GM18508 (cell line): ENCODE results near the gene HOXA3.

ENCODE experiments used
- ATAC-seq: cut with Tn5 transposase; IDR thresholded peaks from one replicate; pipeline ENCODE4 v1.9.1; 2021; ENCODE audit warnings: moderate number of reproducible peaks; ENCODE audit not compliant: insufficient read depth, unreplicated experiment

HOXA3 gene

DNA sequence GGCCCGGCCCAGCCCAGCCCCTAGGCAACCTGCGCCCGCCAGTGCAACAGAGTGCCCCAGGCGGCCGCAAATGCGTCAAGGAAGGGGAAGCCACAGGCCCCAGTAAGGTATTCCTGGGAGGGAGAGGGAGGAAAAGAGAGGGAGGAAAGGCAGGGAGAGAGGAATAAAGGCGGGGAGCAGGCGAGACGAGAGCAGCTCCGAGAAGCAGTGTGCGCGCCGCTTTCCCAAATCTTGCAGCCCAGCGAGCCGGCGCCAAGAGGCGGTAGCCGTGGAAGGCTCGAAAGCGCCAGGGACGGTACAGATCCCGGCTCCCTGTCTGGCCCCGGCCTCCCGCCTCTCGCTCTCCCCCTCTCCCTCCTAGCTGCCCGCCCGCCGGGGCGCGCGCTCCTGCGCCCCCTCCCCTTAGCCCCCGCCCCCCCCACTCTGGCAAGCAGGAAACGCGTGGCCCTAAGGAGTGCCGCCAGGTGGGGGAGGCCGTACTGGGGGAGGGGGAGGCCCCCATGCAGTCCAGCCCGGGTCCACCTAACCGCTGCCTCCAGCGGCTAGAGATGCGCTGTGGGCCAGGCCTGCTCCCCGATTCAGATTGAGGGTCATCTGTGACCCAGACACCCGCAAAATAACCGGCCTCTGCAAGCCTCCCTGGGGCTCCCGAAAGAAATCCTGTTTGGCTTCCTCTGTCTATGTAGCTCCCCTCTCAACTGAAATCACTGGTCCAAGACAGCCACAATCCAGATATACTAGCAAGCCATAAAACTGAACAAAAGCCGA lies 17.5 kb upstream of the HOXA3 start:
- ATAC-seq: no peak

DNA sequence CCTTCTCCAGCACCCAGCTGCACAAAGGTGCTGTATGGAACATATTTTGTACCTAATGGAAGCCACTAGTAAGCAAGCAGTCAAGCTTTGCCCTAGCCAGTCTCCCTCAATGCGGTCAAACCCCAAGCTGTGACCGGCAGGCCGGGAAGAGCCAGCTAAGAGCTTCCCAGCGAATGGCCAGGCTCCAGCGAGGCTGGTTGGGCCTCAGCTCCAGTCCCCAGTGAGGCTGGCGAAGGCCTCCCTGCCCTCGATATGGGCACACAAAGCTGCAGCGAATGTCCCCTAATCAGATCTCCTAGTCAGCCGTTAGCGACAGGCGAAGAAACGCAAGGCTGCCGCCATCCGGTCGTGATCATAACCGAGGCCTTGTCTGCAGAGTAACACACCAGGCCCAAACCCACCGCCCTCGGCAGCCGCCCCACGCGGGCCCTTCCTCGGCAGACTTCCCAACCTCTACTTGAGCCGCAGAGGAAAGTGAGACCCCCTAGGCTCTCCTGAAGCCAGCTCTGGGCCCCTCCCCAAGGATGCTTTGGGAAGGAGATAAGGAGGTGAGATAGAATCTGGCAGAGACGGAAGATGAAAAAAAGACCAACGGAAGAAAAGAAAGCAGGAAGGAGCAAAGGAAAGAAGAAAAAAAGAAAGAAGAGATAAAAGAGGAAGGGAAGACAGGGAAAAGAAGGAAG lies 16.0 kb upstream of the HOXA3 start:
- ATAC-seq: no peak

DNA sequence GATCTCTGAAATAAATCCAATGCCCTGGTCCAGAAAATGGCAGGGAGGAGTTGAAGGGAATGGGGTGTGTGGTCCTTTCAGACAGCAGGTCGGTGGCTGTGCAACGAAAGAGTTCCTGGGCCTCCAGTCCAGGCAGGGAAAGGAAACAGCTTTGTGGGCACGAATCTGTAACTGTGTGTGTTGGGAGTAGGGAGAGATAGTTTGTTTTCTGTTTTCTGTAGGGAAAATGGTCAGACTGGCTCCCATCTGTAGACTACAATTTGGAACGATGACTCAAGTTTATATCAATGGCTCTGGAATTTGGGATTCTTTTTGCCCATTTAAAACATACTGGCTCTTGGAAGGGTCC lies 15.5 kb upstream of the HOXA3 start:
- no peak for ATAC-seq

DNA sequence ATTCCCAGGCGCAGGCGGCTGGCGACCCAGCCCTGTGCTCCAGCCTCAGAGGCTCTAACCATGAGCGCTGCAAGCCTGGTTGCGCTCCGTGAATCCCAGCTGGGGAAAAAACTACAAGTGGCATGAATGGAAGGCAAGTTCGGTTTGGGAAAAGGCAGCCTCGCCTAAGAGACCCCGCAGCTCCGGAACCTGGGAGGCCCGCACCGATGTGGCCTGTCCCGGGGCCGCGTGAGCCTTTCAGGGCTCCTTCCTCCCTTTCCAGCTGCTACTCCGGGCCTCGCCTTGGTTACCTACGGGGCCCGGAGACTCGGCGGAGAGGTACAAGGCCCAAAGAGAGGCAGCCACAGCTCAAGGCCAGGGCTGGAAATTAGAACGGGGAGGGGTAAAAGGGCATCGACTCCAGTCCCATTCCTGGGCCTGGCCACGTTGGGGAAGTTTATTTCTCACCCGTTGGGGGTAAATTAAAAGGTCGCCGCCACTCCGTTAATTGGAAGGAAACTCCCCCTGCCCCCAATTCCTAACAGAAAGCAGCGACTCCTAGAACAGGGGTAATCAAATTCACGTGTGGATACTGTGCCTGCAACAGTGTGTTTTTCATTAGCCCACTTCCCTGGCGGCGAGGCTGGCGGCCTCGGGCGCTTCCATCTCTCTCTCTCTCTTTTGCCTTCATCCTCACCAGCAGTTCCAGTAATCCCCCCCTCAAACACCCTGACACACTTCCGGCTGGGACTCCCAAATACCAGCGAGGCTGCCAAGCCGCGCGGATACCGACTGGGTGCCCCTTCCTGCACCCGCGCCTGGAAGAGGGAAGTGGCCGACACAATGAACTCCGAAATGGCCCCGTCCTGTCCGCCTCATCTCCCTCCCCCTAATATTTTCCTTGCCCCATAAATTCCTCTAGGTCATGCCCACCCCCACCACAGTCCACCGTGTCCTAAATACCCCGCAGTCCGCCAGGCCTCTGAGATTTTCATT lies 14.4 kb upstream of the HOXA3 start:
- no peak for ATAC-seq

DNA sequence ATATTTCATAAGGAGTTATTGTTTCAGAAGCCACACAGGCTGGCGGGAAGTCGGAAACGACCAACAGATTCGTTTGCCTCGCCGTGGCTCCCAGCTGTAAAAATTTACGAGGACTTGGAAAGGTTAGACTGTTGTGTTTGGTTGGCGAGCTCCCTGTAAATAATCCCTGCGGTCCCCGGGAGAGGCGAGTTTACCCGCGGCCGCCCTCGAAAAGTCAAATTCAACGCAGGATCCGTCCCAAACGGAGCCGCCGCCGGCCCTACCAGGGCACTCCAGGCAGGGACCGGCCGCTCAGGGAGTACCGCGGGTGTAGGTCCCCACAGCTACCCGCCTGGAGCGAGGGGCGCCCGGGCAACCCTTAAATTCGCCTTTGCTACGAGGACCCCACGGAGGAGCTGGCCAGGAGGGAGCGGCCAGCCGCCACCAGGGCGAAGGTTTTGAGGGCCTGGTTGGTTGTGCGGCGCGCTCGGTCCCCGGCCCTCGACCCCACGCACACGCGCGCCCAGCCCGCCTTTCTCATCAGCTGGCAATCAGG lies 13.7 kb upstream of the HOXA3 start:
- no peak for ATAC-seq

DNA sequence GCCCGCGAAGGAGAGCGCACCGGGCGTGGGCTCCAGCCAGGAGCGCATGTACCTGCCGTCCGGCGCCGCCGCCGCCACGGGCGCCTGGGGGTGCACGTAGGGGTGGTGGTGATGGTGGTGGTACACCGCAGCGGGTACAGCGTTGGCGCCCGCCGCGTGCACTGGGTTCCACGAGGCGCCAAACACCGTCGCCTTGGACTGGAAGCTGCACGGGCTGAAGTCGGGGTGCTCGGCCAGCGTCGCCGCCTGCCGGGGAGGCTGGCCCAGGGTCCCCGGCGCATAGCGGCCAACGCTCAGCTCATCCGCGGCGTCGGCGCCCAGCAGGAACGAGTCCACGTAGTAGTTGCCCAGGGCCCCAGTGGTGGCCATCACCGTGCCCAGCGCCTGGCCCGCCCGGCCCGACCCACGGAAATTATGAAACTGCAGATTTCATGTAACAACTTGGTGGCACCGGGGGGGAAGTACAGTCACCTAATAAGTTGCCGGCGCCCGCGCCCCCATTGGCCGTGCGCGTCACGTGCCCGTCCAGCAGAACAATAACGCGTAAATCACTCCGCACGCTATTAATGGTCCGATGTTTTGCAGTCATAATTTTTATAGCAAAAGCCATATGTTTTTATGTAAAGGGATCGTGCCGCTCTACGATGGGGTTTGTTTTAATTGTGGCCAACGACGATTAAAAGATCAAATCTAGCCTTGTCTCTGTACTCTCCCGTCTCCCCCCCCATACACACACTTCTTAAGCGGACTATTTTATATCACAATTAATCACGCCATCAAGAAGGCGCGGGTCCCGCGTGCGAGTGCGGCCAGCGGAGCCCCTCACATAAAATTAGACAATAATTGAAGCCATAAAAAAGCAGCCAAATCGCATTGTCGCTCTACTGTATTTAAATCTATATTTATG lies 13.0 kb upstream of the HOXA3 start, which contains the start of gene HOXA9:
TSS of gene HOXA9 (minus strand) at position 449 of the 907 bp plus-strand sequence. CDS start at position 369, 80 bp downstream.
- no peak for ATAC-seq

DNA sequence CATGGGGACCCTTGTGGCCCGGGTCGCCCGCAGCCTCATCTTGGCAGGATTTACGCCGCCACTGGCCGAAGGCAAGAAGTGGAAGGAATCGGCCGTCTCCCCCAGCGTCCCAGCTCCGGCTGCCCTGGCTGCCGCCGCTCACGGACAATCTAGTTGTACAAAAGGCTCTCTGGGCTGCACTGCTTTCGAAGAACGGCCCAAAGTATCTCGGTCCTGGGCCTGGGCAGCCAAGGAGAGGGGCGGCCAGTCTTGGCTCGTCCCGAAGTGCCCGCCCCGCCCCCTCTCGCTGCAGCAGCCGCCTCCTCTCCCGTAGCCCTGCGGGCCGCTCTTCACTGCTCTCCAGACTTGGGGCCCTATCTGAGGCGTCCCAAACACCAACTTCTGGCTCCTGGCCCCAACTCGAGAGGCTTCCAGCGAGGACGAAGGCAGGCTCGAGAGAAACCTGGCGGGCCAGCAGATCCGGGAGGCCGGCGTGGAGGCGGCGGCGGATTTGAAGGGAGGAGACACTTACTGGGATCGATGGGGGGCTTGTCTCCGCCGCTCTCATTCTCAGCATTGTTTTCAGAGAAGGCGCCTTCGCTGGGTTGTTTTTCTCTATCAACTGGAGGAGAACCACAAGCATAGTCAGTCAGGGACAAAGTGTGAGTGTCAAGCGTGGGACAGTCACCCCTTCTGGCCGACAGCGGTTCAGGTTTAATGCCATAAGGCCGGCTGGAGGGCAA lies 12.1 kb upstream of the HOXA3 start:
- no peak for ATAC-seq

DNA sequence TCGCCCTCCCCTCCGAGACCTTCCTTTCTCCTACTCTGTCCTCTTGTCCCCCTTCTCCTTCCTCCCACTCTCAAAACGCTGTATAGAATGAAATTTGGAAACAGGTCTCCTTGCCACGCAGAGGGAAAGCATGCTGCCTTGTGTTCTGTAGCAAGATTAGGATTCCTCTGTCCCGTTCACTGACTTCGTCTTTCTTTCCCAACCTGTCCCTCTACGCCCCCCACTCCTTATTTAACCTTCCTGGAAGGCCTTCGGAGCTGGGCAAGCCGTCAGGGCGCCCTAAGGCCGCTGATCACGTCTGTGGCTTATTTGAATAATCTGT lies 11.6 kb upstream of the HOXA3 start:
- no peak for ATAC-seq

DNA sequence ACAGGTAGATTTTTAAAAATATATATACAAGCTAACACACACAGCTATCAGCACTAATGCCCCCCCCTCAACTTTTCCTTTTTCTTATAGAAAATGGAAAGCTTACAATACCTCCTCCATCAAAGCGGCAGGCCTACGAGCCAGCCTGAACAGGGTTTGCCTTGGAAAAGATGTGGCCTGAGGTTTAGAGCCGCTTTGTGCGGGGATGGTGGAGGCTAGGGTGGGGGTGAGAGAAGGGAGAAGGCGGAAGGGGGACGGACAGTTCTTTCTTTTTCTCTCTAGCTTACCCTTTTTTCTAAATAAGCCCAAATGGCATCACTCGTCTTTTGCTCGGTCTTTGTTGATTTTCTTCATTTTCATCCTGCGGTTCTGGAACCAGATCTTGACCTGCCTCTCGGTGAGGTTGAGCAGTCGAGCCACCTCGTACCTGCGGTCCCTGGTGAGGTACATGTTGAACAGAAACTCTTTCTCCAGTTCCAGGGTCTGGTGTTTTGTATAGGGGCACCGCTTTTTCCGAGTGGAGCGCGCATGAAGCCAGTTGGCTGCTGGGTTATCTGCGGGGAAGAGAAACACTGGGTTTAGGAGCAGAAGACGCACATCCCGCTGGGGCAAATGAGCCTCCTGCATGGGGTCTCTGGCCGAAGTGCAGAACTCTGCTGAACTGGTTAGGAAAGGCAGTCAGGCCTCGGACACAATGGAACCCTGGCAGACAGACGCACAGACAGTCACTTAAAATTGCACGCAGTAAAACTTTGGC lies 11.1 kb upstream of the HOXA3 start:
- no peak for ATAC-seq

DNA sequence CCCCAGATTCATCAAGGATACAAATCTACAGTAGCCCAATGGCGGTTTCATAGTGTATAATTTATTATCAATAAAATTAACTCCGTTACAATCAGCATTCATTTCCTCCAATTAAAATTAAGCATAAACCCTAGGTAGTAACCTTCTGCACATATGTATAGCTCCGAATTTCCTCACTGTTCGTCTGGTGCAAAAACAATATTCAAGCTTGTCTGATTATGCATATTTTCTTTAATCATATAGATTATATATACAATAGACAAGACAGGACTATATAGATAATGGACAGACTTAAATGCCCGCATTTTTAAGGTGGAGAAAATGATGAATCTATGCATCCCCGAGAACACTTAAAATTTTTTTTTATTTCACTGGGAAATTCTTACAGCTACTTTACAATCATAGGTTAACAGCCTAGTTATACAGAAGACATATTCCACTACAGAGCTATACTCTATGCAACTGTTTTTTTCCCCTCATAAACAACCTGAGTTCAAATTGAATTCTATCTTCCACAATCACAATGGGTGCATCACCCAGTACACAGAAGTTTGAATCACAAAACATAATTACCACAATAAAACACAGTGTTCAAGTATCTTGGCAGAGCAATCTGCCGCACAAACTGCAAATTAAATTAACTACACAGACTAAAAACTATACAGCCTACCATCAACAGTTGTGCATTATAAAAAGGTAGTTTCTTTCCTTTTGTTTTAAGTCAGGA lies 10.3 kb upstream of the HOXA3 start:
- no peak for ATAC-seq

DNA sequence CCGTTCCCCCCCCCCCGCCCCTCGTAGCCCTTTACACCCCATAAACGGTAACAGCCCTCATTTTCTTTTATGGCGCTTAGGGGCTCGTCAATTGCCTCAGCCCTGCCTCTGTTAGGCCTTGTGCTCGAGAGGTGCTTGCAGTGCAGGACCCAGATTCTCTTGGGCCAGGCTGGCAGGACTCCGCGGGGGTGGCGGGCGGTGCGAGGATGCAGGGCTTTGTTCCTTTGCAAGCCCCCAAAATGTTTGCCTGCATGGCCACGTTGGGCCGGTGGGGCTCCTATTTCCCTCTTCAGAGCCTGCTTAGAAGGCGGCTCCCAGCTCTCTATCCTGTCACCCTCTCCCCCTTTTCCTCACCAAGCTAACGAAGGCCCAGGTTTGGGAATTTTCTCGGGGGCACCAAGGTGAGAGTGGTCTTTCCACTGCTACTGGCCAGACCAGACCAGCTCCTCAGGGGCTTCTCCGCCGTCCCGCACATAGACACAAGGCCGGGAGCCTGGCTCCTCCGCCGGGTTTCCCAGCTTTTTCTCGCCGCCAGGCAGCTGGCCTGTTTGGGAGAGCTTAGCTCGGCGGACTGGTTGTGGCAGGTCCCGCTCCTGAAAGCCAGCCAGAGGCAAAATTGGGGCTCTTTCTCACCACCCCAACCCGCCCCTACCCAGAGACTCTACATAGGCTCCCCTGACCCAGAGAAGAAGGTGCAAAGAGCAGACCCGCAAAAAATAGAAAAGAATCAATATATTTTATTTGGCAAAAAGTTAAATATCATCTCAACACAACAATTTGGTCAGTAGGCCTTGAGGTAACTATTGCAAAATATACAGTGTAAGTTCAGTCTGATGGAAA lies 9.6 kb upstream of the HOXA3 start:
- no peak for ATAC-seq

DNA sequence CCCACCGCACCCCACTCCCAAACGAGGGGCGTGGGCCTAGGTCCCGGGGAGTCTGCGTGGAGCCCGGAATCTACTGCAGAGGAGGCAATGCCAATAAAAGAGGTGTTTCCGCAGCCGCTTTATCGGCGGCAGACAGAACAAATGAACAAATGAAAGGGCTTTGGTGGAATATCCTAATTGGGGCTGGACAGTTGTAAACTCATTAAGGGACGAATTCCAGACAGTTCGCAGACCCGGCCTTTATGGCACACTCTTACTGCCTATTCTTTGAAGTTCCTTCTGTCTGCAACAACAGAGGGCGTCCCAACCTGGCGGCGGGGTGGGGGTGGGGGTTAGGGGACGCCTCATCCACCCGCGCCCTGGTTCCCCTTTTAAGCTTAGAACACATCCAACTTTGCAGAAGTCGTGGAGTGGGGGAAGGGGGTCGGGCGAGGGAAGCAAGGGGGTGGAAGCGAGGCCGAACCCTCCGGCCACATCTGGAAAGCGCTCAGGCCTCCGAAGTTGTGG lies 8.9 kb upstream of the HOXA3 start:
- no peak for ATAC-seq

DNA sequence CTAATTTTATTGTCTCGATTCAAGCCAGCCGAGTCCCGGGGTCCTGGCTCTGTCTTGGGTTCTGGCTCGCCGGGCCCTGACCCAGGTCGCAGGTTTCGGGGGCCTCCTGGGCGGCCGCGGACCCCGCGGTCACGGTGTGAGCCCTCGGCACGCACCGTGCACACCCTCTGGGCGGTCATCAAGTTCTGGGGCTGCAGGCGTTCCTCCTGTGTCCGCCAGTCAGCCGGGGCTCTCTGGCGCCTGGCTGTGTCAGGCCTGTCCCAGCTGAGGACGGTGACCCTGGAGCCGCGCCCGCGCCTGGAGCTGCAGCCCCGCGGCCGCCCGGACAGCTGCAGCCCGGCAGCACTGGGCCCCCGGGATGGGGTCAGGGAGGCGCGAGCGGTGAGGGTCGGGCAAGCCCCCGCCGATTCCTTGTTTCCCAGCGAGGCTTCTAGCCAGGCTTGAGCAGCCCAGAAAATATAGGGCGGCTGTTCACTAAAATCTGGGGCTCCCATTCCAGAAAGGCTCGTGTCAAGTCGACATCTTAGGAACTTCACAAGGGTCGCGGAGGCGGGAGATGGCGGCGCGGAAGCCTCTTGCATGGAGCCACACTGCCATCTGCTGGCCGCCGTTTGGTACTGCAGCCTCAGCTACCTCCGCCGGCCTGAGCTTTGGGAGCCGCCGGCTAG lies 8.3 kb upstream of the HOXA3 start:
- ATAC-seq: no peak

DNA sequence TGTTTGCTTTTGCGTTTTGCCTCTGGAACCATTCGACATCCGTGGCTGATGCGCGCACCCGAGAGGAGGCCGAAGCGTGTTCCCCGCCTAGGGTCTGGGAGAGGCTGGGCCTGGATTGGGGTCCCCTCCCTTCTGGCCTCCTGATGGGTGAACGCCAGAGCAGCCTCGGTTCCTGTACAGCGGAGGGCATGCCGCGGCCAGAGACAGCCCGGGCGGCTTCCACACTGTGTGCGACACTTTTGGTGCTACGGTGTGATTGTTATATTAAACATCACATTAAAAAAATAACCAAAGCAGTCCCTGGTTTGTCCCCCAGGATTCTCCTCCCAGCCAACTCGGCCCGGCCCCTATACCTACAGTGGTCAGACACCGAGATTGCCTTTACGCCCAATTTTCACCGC lies 7.8 kb upstream of the HOXA3 start:
- no peak for ATAC-seq

DNA sequence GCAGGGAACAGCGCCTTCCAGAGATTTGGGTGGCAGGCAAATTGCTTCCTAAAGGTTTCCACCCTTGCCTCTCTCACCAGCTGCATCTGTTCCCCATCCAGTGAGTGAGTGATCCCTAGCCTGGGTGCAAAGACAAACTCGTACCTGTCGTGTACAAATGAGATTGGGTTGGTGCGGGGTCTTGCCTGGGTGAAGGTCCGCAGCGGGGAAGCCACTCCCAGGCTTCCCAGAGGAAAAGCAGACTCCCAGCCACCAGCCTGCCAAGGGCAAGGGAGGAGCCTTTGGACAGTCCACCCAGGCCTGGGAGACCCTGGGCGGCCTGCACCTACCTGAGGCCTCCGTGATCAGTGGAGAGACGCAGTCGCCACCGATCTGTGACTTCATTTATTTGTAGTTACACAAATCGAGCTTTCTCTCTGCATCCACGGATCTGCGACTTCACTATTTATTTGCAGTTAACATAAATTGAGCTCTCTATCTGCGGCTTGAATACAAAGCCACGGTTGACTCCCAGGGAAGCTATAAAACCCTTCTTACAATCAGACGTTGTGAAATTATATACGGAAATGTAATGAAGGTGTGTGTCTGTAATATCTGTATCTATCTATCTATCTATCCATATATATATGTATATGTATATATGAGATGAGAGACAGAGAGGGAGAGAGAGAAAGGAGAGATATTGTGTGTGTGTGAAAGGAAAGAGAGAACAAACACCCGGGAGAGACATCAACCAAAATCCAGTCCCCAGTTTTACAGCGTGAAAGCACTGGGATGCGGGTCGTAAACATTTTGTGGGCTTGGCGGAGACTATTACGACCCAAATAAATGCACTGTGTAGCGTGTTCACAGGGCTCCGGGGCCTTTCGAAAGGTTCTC lies 7.1 kb upstream of the HOXA3 start:
- ATAC-seq: no peak
